Measurements from ENCODE around the gene TEX55. TPM values are rescaled to one million over a fixed set of nuclear protein-coding genes. Genes with fewer than 3 reads are reported as not detected.

TEX55 gene
- total RNA-seq, 3 donors from 2014 or later, result not detected

GRCh38 chr3:119177321-119177720 lies 31.4 kb downstream of the TEX55 start:
- DNase-seq, result no peak
- no peak for ATAC-seq
- Mint-ChIP-seq H3K4me3 (no peak overlapping the region), H3K4me1 (ENCODE audit: low read depth) (no peaks in the 10 kb centered on the region), H3K36me3 (ENCODE audit: insufficient read depth) (no peaks in the 10 kb centered on the region), H3K27me3 (ENCODE audit: low read depth) (peaks cover 8% of the 10 kb centered on the region), H3K9me3 (no peaks in the 10 kb centered on the region)

GRCh38 chr3:119181765-119182164 lies 35.8 kb downstream of the TEX55 start:
- Mint-ChIP-seq H3K27me3 (ENCODE audit: low read depth) (peaks cover 8% of the 10 kb centered on the region), H3K9me3 (no peaks in the 10 kb centered on the region), H3K36me3 (ENCODE audit: insufficient read depth) (no peaks in the 10 kb centered on the region), H3K4me3 (no peak overlapping the region), H3K4me1 (ENCODE audit: low read depth) (peaks cover 2% of the 10 kb centered on the region)
- DNase-seq (no peak), ATAC-seq (no peak)

DNA sequence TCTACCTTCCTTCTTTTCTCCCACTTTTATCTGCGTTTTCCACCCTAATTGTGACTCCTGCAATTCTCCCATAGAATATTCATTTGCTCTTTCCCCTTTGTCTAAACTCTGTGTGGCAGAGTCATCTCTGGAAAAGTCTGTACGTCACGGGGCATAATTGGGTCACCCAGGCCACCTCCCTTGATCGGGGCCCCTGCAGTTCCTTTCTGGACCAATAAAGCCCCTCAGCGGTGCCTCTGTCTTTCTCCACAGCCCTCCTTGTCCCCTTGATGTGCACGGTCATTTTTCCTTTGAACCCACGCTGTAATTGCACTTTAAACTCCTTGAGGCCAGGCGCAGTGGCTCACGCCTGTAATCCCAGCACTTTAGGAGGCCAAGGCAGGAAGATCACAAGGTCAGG lies 38.1 kb downstream of the TEX55 start:
- H3K9me3 Mint-ChIP-seq, result no peaks in the 10 kb centered on the region
- H3K36me3 Mint-ChIP-seq (ENCODE audit: insufficient read depth), result no peaks in the 10 kb centered on the region
- H3K4me3 Mint-ChIP-seq, result no peak overlapping the region
- H3K27me3 Mint-ChIP-seq (ENCODE audit: low read depth), result no peaks in the 10 kb centered on the region
- no peak for DNase-seq
- H3K4me1 Mint-ChIP-seq (ENCODE audit: low read depth), result peaks cover 2% of the 10 kb centered on the region
- no peak for ATAC-seq

DNA sequence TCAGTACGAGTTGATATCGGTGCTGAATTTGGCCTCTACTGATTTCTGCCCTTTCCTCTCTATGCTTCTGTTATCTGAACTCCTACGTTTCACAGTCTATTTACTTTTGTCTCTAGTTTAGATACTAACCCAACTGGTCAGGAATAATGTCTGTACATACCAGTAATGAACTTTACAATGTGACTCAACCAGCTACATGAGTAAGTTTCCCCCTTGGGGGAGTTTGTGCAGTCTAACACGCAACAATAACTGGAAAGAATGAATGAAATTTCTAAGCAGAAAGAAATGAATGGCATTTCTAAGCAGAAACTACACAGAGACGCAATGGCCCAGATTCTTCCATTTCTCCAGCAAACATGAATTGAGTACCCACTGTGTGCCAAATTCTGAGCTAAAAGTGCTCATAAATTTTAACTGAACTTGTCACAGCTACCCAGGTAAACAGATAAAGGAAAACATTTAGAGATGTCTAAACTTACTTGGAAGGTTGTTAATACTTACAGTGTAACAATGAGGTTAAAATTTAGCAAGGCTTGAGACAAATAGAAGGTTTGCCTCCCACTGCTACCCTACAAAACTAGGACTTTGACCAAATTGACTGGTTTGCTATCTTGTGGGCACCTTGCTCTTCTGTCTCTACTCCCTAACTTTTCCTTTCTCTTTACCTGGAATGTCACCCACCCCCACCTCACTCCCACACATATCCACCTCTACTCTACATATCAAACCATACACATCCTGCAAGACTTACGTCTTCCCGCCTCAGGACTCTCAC lies 39.0 kb downstream of the TEX55 start:
- H3K4me1 Mint-ChIP-seq (ENCODE audit: low read depth), result peaks cover 2% of the 10 kb centered on the region
- no peaks in the 10 kb centered on the region for H3K9me3 Mint-ChIP-seq
- ATAC-seq, result no peak
- no peak overlapping the region for H3K4me3 Mint-ChIP-seq
- no peaks in the 10 kb centered on the region for H3K36me3 Mint-ChIP-seq (ENCODE audit: insufficient read depth)
- no peak for DNase-seq
- H3K27me3 Mint-ChIP-seq (ENCODE audit: low read depth), result no peaks in the 10 kb centered on the region

GRCh38 chr3:119187266-119187665 lies 41.3 kb downstream of the TEX55 start:
- ATAC-seq (no peak), DNase-seq (no peak)
- no peaks in the 10 kb centered on the region for H3K27me3 Mint-ChIP-seq (ENCODE audit: low read depth)
- H3K36me3 Mint-ChIP-seq (ENCODE audit: insufficient read depth), result no peaks in the 10 kb centered on the region
- peaks cover 2% of the 10 kb centered on the region for H3K4me1 Mint-ChIP-seq (ENCODE audit: low read depth)
- H3K9me3 Mint-ChIP-seq, result no peaks in the 10 kb centered on the region
- no peak overlapping the region for H3K4me3 Mint-ChIP-seq

GRCh38 chr3:119191800-119192199 lies 45.8 kb downstream of the TEX55 start:
- Mint-ChIP-seq H3K4me3 (no peak overlapping the region), H3K9me3 (no peaks in the 10 kb centered on the region), H3K27me3 (ENCODE audit: low read depth) (peaks cover 2% of the 10 kb centered on the region), H3K4me1 (ENCODE audit: low read depth) (no peaks in the 10 kb centered on the region), H3K36me3 (ENCODE audit: insufficient read depth) (no peaks in the 10 kb centered on the region)
- no peak for DNase-seq
- no peak for ATAC-seq

DNA sequence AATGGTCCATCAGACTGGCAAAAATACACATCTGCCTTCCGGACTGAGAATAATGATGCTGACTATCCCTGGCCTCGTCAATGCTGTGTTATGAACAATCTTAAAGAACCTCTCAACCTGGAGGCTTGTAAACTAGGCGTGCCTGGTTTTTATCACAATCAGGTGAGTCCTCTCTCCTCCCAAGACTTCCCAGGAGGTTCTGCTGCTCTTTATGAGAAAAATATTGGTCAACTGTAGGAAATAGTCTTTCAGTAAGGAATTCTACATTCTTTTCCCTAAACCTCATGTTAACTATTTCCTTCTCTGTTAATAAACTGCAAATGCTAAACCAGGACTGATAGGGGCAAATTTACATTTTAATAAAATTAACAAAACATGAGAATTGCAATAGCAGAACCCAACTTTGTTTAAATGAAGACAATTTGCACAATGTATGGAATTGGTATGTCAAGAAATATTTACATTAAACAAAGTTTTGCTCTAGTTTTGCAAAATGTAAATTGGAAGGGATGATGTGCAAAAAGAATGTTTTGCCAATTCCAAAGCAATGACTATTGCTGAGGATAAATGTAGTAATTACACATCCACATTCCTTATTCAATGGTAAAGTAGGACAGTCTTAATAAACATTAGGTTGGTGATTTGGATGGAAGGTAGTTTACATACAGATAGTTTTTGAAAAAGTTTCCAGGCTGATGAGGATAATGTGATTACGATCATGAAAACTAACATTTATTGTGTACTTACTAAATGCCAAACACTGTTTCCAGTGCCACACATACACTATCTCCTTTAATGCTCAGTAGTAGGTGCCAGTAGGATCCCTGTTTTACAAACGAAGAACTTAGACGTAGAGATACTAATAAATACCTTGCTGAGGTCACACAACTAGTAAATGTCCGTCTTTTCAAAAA lies 48.5 kb downstream of the TEX55 start:
- ATAC-seq (no peak), DNase-seq (no peak)
- no peak overlapping the region for H3K4me3 Mint-ChIP-seq
- H3K4me1 Mint-ChIP-seq (ENCODE audit: low read depth), result no peaks in the 10 kb centered on the region
- no peaks in the 10 kb centered on the region for H3K36me3 Mint-ChIP-seq (ENCODE audit: insufficient read depth)
- no peaks in the 10 kb centered on the region for H3K9me3 Mint-ChIP-seq
- H3K27me3 Mint-ChIP-seq (ENCODE audit: low read depth), result peaks cover 2% of the 10 kb centered on the region

DNA sequence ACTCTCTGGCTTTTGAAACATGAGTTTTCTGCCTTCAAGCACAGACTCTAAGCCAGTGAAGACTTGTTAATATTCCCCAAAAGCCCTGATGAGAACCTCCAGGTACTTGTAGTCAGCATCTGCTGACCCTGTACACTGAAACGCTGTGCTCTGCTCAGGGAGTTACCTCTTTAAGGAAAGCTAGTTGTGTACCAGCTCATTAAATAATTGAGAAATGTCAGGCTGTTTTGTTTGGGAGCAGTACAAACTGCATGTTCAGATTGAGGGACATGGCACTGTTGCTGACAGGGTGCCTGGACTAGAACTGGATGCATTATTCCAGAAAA lies 49.1 kb downstream of the TEX55 start:
- Mint-ChIP-seq H3K4me1 (ENCODE audit: low read depth) (no peaks in the 10 kb centered on the region), H3K4me3 (no peak overlapping the region), H3K36me3 (ENCODE audit: insufficient read depth) (no peaks in the 10 kb centered on the region), H3K9me3 (no peaks in the 10 kb centered on the region), H3K27me3 (ENCODE audit: low read depth) (peaks cover 2% of the 10 kb centered on the region)
- ATAC-seq (no peak), DNase-seq (no peak)

GRCh38 chr3:119195911-119196310 lies 49.9 kb downstream of the TEX55 start:
- ATAC-seq, result no peak
- Mint-ChIP-seq H3K9me3 (no peaks in the 10 kb centered on the region), H3K4me1 (ENCODE audit: low read depth) (no peaks in the 10 kb centered on the region), H3K27me3 (ENCODE audit: low read depth) (peaks cover 2% of the 10 kb centered on the region), H3K4me3 (no peak overlapping the region), H3K36me3 (ENCODE audit: insufficient read depth) (no peaks in the 10 kb centered on the region)
- DNase-seq, result no peak

Other genes starting within 250 kb of the TEX55 start
- gene IGSF11, start 111.3 kb upstream of the TEX55 start, total RNA-seq, result not detected
- gene UPK1B, start 27.4 kb downstream of the TEX55 start, total RNA-seq, result not detected
- 10 to 100 TPM; 13.9 to 20.3 (median 14.2) TPM for gene B4GALT4, start 94.7 kb downstream of the TEX55 start, total RNA-seq
- 10 to 100 TPM; 16.0 to 22.0 (median 17.2) TPM for gene ARHGAP31, start 148.2 kb downstream of the TEX55 start, total RNA-seq